Spleen (tissue), 7 donors: ENCODE results near the gene CSNK2A1.

Experiments used
- POLR2AphosphoS5 ChIP-seq, 3 donors: sonication (generic); formaldehyde crosslinking; IDR thresholded peaks; one replicate each; pipeline ENCODE4 v1.5.1; 2017; ENCODE audit warnings: antibody characterized with exemption in 3 of 3
- TF ChIP-seq, protein P1 (sequence below), 11 experiments: fragments of 200-600 bp in 7 of 11; fragments of 450-650 bp in 4 of 11; sonication (generic) in 4 of 11; IDR thresholded peaks in 8 of 11; conservative IDR thresholded peaks in 3 of 11; 1 replicate in 7 of 11; 2 replicates in 4 of 11; pipeline versions ENCODE4 v1.4.0 to v1.8.0; 2016 to 2021; ENCODE audit warnings: antibody characterized with exemption in 11 of 11, inconsistent platforms in 4 of 11, mild to moderate bottlenecking in 1 of 11
- donor health status: DM: no; HTN: no; CAD: no; lungs with moderate emphysema.
- donor health status: DM: no; HTN: no; CAD: no.
- donor health status: DM: no; HTN: no; CAD: no.

DNA sequence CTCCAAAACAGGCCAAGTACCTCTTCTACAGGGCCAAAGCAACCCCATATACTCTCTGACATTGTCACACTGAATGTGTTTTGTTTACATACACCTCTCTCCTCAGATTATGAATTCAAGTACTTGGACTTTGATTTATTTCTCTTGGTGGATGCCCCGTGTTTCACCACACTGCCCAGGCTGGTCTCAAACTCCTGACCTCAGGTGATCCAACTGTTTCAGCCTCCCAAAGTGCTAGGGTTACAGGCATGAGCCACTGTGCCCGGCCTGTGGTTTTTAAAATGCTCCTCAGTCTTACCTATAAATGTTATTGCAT lies 16.1 kb downstream of the CSNK2A1 start:
- TF ChIP-seq, protein P1, sequence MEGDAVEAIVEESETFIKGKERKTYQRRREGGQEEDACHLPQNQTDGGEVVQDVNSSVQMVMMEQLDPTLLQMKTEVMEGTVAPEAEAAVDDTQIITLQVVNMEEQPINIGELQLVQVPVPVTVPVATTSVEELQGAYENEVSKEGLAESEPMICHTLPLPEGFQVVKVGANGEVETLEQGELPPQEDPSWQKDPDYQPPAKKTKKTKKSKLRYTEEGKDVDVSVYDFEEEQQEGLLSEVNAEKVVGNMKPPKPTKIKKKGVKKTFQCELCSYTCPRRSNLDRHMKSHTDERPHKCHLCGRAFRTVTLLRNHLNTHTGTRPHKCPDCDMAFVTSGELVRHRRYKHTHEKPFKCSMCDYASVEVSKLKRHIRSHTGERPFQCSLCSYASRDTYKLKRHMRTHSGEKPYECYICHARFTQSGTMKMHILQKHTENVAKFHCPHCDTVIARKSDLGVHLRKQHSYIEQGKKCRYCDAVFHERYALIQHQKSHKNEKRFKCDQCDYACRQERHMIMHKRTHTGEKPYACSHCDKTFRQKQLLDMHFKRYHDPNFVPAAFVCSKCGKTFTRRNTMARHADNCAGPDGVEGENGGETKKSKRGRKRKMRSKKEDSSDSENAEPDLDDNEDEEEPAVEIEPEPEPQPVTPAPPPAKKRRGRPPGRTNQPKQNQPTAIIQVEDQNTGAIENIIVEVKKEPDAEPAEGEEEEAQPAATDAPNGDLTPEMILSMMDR (IDR thresholded peaks at IDR 0.05 in 8 of 11, conservative IDR thresholded peaks at IDR 0.05 in 3 of 11): no peak
- no peak for TF ChIP-seq POLR2AphosphoS5 (IDR thresholded peaks at IDR 0.05)
